RPMI8226 (cell line): ENCODE data around the gene KCNN3.

ENCODE experiments used
- DNase-seq: peaks from one replicate; pipeline ENCODE4 v3.0.0-alpha.2; 2015

The KCNN3 gene

GRCh38 chr1:154769193-154769895, 100.7 kb downstream of the KCNN3 start:
- no peak for DNase-seq

DNA sequence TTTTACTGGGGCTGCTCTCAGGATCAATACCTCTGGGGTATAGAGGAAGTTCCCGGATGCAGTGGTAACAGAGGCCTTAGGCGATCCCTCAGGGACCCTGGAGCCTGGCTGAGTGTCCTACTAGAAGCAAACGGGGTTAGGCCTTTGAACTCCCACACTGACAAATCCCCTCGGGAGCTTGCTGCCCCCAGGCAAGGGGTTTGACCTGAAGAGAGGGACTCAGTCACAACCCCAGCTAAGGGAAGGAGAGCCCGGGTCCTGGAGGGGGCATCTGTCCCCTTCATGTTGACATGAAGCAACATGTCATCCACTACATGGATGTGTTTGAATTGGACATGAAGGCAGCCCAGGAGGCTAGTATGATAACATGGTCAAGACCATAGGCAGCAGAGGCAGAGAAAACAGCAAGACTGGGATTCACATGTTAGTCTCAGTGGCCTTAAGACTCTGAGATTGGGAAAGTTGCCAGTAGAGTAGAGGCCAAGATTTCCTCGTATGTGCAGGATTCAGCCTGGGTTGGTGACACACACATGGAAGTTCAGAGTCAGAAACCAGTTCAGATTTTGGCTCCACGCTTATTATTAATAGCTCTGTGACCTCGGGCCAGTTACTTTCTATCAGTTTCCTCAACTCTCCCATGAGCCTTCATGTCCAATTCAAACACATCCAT, 101.5 kb downstream of the KCNN3 start:
- no peak for DNase-seq

DNA sequence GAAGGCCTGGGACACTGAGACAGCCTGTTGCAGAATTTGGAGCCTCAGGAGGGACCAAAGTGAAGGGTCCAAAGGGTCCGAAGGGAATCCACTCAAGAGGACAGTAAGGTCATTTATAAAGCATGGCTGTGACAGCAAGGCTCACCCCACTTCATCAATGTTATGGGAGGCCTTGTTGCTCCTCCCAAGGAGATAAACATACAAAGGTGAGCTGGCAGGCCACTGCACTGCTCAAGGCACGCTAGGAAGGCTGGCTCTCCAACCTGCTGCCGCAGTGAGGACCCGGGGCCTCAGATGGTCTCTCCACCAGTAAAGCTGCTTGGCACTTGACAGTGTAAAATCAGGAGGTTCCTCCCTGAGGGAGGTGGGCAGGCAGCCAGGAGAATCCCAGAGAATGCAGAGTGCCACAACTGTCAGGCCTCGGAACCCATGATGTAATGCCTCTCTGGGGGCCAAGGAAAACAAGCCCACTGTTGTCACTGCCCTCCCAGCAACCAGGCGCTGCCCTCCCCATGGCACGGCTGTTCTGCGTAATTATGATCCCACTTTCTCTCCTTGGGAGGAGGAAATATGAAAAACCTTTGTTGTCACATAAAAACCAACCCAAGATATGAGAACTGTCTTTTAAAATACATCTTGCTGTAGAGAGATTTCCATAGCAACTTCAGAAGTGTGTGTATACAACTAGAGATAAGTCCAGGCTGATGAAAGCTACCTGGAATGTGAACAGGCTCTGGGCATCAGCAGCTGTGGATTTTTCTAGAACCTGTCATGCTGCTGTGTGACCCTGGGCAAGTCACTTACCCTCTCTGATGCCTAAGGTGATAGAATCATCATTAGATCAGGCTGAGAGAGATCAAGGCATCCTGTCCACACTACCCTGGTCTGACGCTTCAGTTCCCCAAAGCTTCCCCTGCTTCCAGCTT, 102.5 kb downstream of the KCNN3 start:
- no peak for DNase-seq

GRCh38 chr1:154765970-154766369, 104.1 kb downstream of the KCNN3 start:
- DNase-seq: peak; percentile 54

GRCh38 chr1:154764773-154765172, 105.3 kb downstream of the KCNN3 start:
- DNase-seq: no peak

- no peak for DNase-seq
Observed at GRCh38 chr1:154764181-154764580, 105.9 kb downstream of the KCNN3 start.

GRCh38 chr1:154760469-154760933, 109.6 kb downstream of the KCNN3 start:
- DNase-seq: peak; percentile 37

- no peak for DNase-seq
Observed at GRCh38 chr1:154759793-154760192, 110.3 kb downstream of the KCNN3 start.

DNA sequence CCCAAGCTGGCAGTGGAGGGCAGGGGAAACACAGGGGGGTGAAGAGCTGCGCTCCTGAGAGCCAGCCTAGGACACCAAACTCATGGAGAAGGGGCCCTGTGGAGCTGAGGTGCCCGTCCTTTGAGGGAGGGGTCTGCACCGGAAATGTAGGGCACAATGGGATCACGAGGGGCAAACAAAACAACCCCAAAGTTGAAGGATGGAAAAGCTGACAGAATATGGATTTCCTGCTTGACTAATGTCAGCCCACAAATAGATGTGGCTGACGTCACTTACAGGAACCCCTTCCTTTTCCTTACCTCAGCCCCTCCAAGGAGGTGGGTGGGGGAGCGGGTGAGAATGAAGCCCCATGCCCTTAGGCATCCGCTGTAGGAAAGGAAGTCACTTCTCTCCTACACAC, 110.9 kb downstream of the KCNN3 start:
- no peak for DNase-seq

- DNase-seq: no peak
Observed at GRCh38 chr1:154758346-154758745, 111.7 kb downstream of the KCNN3 start.

DNA sequence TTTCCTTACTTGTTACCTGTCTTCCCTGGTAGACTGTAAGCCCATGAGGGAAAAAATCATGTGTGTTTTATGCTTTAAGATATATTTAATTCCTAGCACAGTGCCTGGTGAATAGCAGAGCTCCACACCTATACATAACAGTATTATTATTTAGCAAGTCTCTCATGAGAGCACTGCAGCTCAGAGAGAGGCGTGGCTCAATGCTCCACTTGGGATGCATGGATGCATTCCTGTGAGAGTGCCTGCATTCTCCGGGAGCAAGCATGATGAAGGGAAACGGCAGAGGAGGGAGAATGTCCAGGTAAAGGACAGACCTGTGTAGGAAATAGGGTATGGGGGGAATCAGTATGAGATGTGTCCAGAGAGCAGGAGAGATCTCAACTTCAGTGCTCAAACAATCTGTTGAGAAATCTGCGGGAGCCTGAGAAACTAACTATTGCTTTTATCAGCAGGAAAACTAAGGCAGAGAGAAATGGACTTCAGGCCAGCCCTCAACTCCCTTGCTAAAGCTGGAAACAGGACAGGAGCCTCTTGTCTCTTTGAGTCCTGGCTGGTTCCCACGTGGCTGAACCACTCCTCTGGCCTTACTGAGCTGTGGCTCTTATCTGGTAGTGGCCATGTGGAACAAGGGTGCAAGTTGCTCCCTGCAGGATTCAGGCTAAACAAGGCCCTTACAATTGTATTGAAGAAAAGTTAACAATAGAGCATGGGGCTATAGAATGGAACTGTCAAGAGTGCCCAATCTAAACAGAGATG, 113.1 kb downstream of the KCNN3 start:
- DNase-seq: no peak

- DNase-seq: peak; percentile 23
Observed at GRCh38 chr1:154755858-154756730, 114.0 kb downstream of the KCNN3 start.

- no peak for DNase-seq
Observed at GRCh38 chr1:154753426-154753825, 116.7 kb downstream of the KCNN3 start.

DNA sequence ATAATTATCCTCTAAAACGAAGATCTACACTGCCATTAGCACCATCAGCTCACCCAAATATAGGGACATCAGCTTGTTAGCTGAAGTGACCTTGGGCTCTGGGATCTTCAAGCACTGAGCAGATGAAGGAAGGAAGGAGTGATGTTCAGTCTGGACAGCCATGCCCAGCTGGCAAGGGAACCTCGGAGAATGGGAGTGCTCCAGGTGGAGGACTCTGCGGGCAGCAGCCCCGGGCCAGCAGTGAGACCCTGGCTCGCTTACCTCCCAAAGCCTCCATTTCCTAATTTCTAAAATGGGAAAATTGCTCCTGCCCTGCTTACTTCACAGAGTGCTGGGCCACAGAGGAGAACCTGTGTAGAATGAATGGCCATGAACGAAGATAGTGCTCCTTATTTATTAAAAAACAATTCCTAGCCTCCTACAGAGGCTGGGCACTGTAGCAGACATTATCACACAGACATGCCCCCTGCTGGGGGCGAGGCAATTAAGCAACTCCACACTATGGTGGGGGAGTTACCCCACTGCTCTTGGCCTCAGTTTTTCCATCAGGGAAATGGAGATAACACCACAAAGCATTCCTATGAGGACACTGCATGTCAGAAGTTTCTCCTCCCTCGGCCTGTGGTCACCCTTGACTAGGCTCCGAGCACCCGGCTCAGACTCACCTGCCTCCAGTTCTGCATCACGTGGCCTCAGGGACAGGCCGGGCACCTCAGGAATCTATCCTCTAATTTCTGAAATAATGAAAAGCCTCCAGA, 117.6 kb downstream of the KCNN3 start:
- no peak for DNase-seq

DNA sequence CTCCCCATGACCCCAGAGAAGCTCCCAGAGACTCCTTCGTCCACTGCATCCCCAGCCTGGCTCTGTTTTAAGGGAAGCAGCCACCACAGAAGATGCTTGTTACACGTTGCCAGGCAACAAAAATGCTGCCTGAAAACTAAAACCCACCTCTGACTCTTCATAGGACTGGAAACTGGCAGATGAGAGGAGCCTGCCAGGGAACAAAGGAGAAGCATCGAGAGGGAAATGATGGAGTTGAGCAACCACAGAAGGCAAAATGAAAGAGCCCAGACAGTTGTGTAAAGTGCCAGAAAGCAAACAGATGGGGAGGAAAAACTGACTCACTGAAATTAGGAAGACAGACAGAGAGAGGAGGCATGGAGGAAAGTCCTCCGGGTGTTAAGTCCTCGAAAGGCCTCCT, 118.4 kb downstream of the KCNN3 start:
- DNase-seq: no peak

GRCh38 chr1:154750681-154751665, 119.1 kb downstream of the KCNN3 start:
- peak; percentile 28 for DNase-seq

DNA sequence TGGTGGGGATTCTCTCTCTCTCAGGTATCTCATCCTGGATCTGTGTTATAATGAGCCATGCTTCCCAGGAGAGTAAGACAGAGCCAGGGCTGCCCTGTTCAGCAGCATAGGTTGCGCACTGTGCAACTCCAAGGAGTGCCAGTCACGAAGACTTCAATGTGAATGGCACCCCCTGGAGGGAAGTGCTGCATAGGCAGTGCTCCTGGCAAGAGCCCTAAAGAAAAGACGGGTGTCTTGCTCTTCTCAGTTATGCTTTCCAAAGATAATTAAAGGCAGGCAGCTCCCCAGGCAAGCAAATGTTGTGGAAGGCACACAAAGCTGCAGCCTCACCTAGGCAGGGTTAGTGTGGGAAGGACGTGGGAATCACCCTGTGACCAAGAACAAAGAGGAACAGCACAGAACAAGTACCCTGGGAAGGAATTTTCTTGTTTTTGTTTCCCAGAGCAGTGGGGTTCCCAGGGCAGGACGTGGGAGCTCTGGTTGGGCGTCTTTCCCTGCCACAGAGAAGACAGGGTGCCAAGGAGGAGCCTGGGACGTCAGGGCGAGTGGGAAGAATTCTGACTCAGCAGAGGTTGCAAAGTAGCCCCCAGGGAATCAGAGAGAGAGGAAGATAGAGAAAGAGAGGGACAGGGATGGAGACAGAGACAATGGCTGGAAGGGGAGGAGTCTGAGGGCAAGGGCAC, 120.9 kb downstream of the KCNN3 start:
- peak; percentile 50 for DNase-seq

GRCh38 chr1:154748405-154748775, 121.7 kb downstream of the KCNN3 start:
- no peak for DNase-seq
